Frontal cortex (tissue), 4 donors: Measurements from ENCODE around the gene SDK2. TPM values are rescaled to one million over a fixed set of nuclear protein-coding genes. Genes with fewer than 3 reads are reported as not detected.

Source experiments
- DNase-seq, 2 donors: peaks; one replicate each; pipeline ENCODE4 v3.0.0; 2012; ENCODE audit warnings: low spot score in 2 of 2
- FAIRE-seq: peaks from 2 replicates; lab custom pipeline; 2012; peaks lifted over from hg19 to GRCh38; lab: Jason Lieb, UNC
- total RNA-seq: library from RNA; depleted of rRNA; stranded (reverse); fragments of >200 nt; gene quantifications from one replicate; pipeline ENCODE4 v1.2.3, GENCODE V29; 2014
- donor health status: control.
- donor health status: control.
- donor health status: control.

The SDK2 gene
- total RNA-seq, 1 donor from 2014 or later = 6.9 TPM

DNA sequence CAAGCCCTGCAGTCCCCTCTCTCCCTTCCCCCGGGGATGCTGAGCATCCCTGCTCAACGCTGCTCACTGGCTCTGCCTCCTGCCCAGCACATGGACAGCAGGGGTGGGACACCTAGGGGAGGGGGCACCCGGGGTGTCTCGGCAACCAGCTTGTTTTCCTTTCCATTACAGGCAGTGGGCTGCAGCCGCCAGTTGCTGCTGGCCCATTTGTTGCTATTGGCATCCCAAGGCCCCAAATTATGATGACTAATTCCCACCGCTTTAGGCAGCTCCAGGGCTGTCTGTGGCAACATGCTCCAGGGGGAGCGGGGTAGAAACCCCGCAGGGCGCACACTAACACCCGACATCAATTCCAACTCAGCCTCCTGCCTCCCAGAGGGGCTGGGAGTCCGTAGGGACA lies 4.9 kb downstream of the SDK2 start:
- no peak for DNase-seq
- no peak for FAIRE-seq

DNA sequence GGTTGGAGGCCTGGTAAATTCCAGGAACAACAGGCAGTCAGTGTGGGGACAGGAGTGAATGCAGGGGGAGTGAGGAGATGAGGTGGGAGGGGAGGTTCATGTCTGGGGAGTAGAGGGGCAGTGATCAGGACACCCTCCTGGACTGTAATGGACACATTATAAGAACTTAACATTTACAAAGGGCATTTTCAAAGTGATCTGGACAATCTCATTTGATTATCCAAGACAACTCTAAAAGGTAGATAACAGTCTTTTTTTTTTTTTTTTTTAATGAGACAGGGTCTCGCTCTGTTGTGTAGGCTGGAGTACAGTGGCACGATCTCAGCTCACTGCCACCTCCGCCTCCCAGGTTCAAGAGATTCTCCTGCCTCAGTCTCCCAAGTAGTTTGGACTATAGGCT lies 5.7 kb downstream of the SDK2 start:
- no peak for FAIRE-seq
- DNase-seq = no peak

DNA sequence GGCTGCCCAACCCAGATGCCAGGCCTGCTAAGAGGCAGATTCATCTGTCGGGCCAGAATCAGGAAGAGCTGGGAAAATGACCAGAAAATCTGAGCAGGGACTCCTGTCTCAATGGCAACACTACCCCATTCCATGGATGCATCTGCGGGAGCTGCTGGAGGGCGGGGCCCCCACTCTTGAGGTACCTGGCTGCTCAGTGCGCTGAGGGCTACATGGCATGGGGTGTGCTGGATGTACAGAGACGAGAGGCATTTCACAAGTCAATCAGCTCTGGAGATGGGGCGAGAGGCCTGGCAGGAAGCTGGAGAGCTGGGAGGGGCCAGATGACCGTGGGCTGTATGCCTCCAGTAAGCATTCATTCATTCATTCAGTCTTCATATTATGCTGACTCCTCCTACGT lies 6.4 kb downstream of the SDK2 start:
- FAIRE-seq (no peak), DNase-seq (no peak)

DNA sequence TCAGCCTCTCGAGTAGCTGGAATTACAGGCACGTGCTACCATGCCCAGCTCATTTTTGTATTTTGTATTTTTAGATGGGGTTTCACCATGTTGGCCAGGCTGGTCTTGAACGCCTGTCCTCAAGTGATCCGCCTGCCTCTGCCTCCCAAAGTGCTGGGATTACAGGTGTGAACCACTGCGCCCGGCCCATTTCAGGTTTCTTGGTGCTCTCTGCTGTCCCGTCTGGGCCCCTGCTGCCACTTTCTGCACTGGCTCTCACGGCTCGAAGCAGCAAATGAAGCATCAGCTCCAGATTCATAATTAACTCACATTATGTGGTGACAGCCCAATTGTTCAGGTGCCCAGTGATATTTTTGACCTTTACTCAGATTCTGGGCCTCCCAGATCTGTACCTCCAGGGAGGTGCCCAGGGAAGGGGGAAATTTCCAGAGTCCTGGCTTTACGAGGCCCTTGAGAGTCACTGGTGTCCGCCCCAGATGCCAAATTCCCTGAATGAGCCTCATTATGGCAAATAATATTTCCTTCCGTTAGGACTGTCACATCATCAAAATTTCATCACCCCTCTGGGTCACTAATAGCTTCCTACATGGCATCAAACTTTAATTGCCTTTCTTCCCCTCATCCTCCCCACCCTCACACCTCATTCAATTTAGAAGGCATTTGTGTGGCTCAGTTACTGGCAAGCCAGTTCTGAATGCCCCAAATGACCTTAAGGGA lies 9.0 kb downstream of the SDK2 start:
- FAIRE-seq = no peak
- DNase-seq = no peak

GRCh38 chr17:73634629-73635028 lies 9.6 kb downstream of the SDK2 start:
- DNase-seq (no peak), FAIRE-seq (no peak)

DNA sequence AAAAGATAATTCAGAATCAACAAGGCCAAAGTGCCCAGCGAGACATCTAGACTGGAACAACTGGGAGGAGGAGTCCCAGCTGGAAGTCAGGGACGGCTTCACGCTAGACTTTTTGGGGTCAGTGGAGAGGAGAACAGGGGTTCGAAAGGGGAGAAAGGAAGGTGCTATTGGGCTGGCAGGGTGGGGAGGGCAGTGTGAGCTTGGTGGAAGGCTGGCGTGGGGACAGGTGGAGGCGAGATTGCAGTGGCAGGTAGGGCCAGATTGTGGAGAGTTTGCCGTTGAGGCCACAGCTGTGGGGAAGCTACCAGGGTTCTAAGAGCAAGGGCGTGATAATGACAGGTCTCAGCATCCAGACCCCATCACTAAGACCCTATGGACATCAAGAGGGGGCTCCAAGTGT lies 10.5 kb downstream of the SDK2 start:
- no peak for FAIRE-seq
- no peak for DNase-seq

DNA sequence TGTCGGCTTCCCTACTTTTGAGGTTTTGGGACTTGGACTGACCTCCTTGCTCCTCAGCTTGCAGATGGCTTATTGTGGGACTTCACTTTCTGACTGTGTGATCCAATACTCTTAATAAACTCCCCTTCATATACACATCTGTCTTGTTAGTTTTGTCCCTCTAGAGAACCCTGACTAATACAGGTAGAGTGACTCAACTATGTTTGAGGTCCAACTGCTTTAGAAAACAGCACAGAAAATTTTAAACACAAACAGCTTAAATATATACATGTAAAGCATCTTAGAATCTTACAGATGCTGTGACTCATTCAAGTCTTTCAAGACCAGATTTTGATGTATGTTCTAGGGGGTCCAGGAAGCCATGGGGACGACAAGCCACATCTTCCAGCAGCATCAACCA lies 11.7 kb downstream of the SDK2 start:
- no peak for DNase-seq
- FAIRE-seq = no peak

DNA sequence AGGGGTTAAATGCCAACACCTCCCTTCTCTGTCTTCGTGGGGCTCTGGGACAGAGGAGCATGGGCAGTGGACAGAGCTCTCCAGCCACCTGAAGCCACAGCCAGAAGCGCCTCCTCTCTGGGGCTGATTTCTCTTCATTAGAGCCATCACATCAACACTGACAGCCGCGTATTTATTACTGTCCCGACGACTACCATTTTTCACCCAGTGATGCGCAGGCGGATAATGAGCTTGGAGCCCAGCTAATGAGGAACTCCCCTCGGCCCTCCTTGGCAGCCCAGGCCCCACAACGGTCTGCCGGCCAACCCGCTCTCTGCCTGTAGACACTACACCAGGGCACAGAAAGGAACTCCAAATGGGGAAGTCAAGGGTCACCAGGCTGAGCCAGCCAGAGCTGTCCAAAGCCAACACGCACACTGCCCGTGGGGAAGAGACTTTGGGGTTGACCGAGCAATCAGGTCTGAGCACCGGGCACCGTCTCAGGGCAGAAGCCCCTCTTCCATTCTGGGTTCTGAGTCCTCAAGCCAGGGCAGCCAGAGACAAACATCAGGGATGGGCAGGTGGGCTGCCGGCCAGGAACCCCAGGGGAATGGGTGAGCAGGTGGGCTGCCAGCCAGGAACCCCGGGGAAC lies 13.2 kb downstream of the SDK2 start:
- FAIRE-seq (no peak), DNase-seq (no peak)

GRCh38 chr17:73630531-73630930 lies 13.7 kb downstream of the SDK2 start:
- DNase-seq (no peak), FAIRE-seq (no peak)

DNA sequence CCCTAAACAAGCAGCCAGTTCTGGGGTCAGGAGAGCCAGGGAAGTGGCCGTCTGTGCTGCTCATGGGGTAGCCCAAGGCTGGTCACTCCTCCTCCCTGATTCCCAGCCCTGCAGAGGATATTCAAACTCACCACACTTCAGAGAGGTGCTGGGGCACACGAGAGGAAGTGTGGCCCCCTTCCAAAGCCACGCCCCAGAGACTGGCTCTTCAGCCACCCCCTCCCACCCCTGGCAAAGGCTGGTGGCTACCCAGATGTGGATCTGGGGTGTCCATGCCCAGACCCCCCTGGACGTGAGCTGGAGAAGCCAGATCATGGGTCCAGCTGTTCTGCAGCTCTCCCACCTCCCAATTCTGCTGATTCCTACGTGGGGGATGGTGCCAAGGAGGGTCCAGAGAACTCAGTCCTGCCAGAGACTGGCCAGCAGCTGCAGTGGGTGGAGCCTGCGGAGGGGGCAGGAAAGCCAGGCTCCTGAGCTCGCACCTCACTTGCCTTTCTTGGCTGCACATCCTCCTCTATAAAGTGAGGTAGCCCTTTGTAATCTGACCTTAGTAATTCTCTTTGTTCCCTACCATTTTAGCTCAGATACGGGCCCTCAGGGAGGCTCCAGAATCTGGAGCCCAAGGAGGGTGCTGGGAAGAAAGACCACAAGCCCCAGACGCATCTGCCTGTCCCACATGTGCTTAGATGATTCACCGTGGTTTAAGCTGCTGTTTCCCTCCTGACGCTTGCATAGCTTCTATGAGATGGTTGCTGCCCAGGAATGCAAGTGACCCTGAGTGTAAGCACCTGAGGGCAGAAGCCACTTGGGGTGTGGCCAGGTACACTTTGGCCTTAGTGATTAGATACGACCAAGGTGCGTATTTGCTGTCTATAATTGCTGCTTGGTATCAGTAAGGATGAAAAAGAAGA lies 15.3 kb downstream of the SDK2 start:
- no peak for DNase-seq
- FAIRE-seq = no peak

DNA sequence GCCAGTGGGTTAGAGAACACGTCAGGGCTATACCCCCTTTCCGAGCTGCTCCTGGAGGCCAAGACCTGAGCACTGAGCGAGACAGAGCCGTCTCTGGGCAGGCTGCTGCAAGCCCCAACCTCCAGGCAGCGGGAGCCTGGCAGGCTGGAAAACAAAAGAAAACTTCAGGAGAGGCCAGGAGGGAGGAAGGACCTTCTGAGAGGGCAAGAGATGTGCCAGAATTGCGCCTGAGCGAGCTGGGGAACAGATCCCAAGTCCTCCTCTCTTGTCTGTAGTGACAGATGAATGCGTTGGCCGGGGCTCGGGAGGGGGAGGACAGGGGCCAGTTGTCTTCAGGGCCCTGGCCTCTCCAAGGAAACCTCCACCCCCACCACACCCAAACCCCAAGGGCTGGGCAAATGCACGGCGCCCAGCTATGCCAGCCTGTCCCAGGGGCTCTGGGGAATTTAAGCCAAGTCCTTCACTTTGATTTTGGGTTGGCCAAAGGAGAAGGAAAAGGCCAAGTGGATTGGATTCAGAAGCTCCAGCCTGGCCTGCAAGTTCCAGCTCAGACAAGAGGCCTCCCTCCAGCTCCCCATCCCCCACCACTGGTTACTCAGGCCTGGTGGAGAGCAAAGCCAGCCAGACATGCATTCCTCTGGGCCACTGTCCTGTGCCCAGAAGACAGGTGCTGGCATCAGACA lies 18.1 kb downstream of the SDK2 start:
- DNase-seq (no peak), FAIRE-seq (no peak)

DNA sequence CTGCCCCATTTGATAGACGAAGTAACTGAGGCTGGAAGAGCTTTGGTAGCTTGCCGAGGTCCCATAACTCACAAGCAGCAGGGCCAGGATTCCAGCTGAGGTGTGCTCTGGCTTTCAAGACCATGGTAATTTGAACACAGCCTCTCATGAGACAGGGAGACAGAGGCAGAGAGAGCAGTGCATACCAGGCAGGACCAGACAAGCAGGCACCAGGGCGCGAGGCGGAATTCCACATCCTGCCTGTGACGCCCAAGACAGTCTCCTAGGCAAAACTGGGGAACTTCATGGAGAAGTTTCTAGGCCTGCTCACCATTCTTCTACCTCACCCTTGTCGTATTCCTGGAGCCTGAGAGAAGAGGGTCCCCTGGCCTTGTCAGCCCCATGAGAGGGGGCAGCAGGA lies 19.2 kb downstream of the SDK2 start:
- FAIRE-seq (no peak), DNase-seq (no peak)

GRCh38 chr17:73624496-73624988 lies 19.7 kb downstream of the SDK2 start:
- FAIRE-seq = no peak

DNA sequence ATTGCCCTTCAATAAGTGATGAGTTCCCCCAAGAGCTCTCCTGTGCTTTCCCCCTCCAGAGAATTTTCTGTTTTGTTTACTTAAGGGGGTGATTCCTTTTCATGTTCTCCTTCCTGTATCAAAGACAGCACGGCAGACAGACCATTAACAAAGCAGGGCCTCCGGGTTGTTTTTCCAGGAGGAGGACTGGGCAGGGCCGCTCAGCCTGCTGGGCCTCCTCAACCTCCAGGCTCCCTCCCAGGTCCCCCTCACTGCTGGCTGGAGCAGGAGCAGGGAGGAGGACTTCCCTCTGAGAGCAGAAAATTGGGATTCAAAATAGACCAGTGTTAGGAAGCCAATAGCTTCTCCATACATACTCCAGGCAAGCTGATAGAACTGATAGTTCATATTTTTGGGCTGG lies 20.4 kb downstream of the SDK2 start:
- no peak for DNase-seq
- FAIRE-seq = no peak

More at GRCh38 chr17:73624496-73624988, 19.7 kb downstream of the SDK2 start:
- DNase-seq = no peak

DNA sequence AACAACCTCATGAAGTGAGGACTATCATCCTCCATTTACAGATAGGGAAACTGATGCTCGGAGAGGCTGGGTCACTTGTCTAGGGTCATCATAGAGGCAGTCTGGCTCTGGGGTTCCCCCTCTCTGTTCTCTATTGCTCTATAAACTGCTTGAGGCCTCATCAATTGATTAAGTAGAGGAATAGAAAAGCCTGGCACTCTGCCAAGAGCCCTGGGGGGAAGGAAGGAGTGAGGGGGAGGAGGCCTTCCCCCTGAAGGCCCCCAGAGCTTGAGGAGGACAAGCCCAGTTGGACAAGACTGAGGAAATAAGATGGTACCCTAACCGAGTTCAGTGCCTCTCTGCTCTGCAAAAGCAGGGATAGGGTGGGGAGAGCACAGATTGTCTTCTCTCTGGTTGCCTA lies 21.0 kb downstream of the SDK2 start:
- DNase-seq (no peak), FAIRE-seq (no peak)

DNA sequence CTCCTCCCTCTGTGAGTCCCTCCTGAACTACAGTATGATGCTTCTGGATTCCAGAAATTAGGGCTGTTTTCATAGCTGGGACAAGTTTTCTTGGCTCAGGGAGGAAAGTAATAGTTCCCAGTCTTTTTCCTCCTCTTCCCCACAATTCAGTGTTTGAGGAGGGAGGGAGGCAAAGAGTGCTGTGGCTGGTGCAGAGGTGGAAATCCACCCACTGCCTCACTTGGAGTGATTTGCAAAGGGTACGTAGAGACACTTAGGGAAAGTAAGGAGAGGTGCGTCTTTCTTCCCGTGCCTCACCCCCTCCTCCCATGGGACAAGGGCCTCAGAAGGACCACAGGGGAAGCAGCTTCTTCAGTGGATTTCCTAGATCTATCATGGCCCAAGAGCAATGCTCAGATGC lies 21.9 kb downstream of the SDK2 start:
- FAIRE-seq (no peak), DNase-seq (no peak)

DNA sequence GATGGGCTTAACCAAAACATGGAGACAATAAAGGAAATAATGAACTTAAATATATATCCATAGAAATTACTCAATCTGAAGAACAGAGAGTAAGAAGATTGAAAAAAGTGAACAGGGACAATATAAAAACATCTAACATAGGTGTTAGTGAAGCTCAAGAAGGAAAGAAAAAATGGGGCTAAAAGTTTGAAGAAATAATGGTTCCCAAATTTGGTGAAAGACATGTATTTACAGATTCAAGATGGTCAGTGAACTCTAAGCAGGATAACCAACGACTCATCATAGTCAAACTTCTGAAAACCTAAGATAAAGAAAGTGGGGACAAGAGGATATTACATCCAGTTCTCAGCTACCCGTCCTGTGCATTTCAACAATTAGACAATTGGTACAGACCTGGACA lies 22.6 kb downstream of the SDK2 start:
- DNase-seq (no peak), FAIRE-seq (no peak)

DNA sequence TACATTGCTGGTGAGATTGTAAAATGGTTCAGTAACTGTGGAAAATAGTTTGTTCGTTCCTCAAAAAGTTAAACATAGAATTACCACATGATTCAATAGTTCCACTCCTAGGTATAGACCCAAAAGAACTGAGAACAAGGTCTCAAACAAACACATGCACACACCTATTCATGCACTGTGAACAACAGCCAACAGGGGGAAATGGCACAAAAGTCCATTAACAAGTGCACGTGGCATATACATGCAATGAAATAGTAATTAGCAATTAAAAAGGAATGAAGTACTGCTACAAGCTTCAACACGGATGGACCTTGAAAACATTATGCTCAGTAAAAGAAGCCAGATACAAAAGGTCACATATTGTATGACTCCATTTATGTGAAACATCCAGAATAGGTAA lies 23.8 kb downstream of the SDK2 start:
- DNase-seq = no peak
- FAIRE-seq = no peak

DNA sequence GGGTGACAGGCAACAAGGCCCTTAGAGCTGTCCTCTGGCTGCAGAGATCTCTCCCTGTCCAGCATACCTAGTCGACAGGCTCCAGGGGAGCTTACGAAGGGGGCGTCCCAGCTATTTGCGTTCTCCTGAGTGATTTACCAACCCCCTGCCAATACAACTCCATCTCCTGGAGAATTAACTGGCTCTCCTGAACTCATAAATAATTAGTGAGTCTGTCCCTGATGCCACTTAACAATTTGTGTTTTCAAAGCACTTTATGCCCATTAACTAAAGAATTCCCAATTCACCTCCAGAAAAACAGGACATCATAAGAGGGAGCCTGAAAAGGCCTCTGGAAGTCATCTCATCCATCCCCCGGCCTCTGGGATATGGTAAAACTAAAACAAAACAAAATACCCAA lies 26.7 kb downstream of the SDK2 start:
- no peak for FAIRE-seq
- no peak for DNase-seq

- DNase-seq (no peak), FAIRE-seq (no peak)
These were observed 27.3 kb downstream of the SDK2 start for GRCh38 chr17:73616873-73617404.
